Caco-2 (cell line): ENCODE measurements around the gene HOXA5. TPM values are rescaled to one million over a fixed set of nuclear protein-coding genes. Genes with fewer than 3 reads are reported as not detected.

ENCODE experiments used
- BruUV-seq: library from RNA; stranded (reverse); fragments of 400-500 nt; replicated peaks from 2 replicates; lab custom pipeline; 2021; lab: Mats Ljungman, UMichigan
- CTCF ChIA-PET: fragments of 300-600 bp; sonication (Branson Sonifier 250); formaldehyde crosslinking; loops from one replicate; lab custom pipeline; 2022; ENCODE audit warnings: antibody characterized with exemption; lab: Charles Lee
- POLR2A ChIA-PET: fragments of 300-600 bp; sonication (Branson Sonifier 250); formaldehyde crosslinking; loops from one replicate; lab custom pipeline; 2022; ENCODE audit warnings: antibody characterized with exemption; lab: Charles Lee
- DNase-seq, 2 experiments: peaks; one replicate each; pipeline versions ENCODE4 v3.0.0 to v3.0.0-alpha.2; 2020 to 2022
- H3K27me3 ChIP-seq: replicated peaks from 2 replicates; pipeline ENCODE4 v1.6.0; 2011; ENCODE audit warnings: low read length; ENCODE audit not compliant: control insufficient read depth, insufficient read depth
- H3K36me3 ChIP-seq: 2 replicates; pipeline ENCODE4 v1.5.1; 2011; ENCODE audit warnings: low read length; ENCODE audit not compliant: control insufficient read depth, insufficient read depth
- H3K4me1 ChIP-seq: fragments of 250-450 bp; sonication (Bioruptor Pico); 2 replicates; pipeline ENCODE4 v1.5.1; 2020; ENCODE audit warnings: mild to moderate bottlenecking
- H3K4me3 ChIP-seq: 2 replicates; pipeline ENCODE4 v1.5.1; 2011; ENCODE audit warnings: low read depth, mild to moderate bottlenecking, control low read depth, low read length
- H3K9me3 ChIP-seq: fragments of 250-450 bp; sonication (Bioruptor Pico); 2 replicates; pipeline ENCODE4 v1.5.1; 2020; ENCODE audit warnings: mild to moderate bottlenecking, moderate library complexity
- H3K27ac Mint-ChIP-seq: one replicate; pipeline ENCODE4 v1.8.0; 2022; ENCODE audit warnings: mixed read lengths; ENCODE audit not compliant: unreplicated experiment
- H3K27me3 Mint-ChIP-seq: one replicate; pipeline ENCODE4 v1.8.0; 2022; ENCODE audit warnings: mixed read lengths; ENCODE audit not compliant: insufficient read depth, unreplicated experiment
- H3K36me3 Mint-ChIP-seq: one replicate; pipeline ENCODE4 v1.8.0; 2022; ENCODE audit warnings: mild to moderate bottlenecking, mixed read lengths; ENCODE audit not compliant: insufficient read depth, unreplicated experiment
- H3K4me1 Mint-ChIP-seq: one replicate; pipeline ENCODE4 v1.8.0; 2022; ENCODE audit warnings: low read depth, mixed read lengths; ENCODE audit not compliant: unreplicated experiment
- H3K4me3 Mint-ChIP-seq: one replicate; pipeline ENCODE4 v1.8.0; 2022; ENCODE audit warnings: mild to moderate bottlenecking, moderate library complexity, mixed read lengths; ENCODE audit not compliant: unreplicated experiment
- H3K9me3 Mint-ChIP-seq: one replicate; pipeline ENCODE4 v1.8.0; 2022; ENCODE audit warnings: mixed read lengths; ENCODE audit not compliant: unreplicated experiment
- intact Hi-C: fragments of 100-400 bp; cut with micrococcal nuclease; formaldehyde crosslinking; loops from one replicate; pipeline ENCODE4 v1.10.0; 2022; ENCODE audit not compliant: unreplicated experiment
- total RNA-seq: library from RNA; stranded (reverse); gene quantifications from 2 replicates; pipeline ENCODE4 v1.2.3, GENCODE V29; 2022
- TF ChIP-seq, protein P1 (sequence below), 2 experiments: fragments of 200-600 bp in 1 of 2; IDR thresholded peaks; 1 replicate in 1 of 2; 2 replicates in 1 of 2; pipeline versions ENCODE4 v1.5.1 to v1.8.0; 2011 to 2022; ENCODE audit warnings: antibody characterized with exemption in 1 of 2, control low read depth in 1 of 2, inconsistent platforms in 1 of 2, low read depth in 1 of 2, low read length in 1 of 2, mild to moderate bottlenecking in 1 of 2, moderate library complexity in 1 of 2; ENCODE audit not compliant: insufficient read depth in 1 of 2, severe bottlenecking in 1 of 2, unreplicated experiment in 1 of 2

HOXA5 gene
- total RNA-seq, 1 experiment from 2014 or later = 4.9 TPM

GRCh38 chr7:27148031-27148755 lies 4.7 kb upstream of the HOXA5 start:
- Mint-ChIP-seq H3K4me1 (no peaks in the 10 kb centered on the region), H3K27ac (peak overlapping the region; percentile 76), H3K36me3 (peaks cover 12% of the 10 kb centered on the region), H3K27me3 (no peaks in the 10 kb centered on the region), H3K9me3 (no peaks in the 10 kb centered on the region), H3K4me3 (peak overlapping the region; percentile 73)
- no peaks in the 10 kb centered on the region for H3K27me3 ChIP-seq
- peak; percentile 61 to 69 for DNase-seq
- POLR2A ChIA-PET = no interaction called here
- no peaks in the 10 kb centered on the region; the same call in 1 of the 2 replicates for H3K36me3 ChIP-seq
- peaks cover 27% of the 10 kb centered on the region for H3K4me1 ChIP-seq
- H3K9me3 ChIP-seq = no peaks in the 10 kb centered on the region
- H3K4me3 ChIP-seq = peak overlapping the region; percentile 46
- intact Hi-C loops = no loop called here
- TF ChIP-seq, protein P1, sequence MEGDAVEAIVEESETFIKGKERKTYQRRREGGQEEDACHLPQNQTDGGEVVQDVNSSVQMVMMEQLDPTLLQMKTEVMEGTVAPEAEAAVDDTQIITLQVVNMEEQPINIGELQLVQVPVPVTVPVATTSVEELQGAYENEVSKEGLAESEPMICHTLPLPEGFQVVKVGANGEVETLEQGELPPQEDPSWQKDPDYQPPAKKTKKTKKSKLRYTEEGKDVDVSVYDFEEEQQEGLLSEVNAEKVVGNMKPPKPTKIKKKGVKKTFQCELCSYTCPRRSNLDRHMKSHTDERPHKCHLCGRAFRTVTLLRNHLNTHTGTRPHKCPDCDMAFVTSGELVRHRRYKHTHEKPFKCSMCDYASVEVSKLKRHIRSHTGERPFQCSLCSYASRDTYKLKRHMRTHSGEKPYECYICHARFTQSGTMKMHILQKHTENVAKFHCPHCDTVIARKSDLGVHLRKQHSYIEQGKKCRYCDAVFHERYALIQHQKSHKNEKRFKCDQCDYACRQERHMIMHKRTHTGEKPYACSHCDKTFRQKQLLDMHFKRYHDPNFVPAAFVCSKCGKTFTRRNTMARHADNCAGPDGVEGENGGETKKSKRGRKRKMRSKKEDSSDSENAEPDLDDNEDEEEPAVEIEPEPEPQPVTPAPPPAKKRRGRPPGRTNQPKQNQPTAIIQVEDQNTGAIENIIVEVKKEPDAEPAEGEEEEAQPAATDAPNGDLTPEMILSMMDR (IDR thresholded peaks at IDR 0.05; ENCODE audit: insufficient read depth in 1 of 2, low read depth in 1 of 2, low read length in 1 of 2, severe bottlenecking in 1 of 2, unreplicated experiment in 1 of 2) = no peak
- no TSS peak for BruUV-seq
- CTCF ChIA-PET = interaction anchor here (0.5 to 4.0 kb wide), 4 partner anchors 9 to 1263 kb away, joined by 3 to 40 read pairs (median 5); partner anchors contain the start of gene HOXA7

DNA sequence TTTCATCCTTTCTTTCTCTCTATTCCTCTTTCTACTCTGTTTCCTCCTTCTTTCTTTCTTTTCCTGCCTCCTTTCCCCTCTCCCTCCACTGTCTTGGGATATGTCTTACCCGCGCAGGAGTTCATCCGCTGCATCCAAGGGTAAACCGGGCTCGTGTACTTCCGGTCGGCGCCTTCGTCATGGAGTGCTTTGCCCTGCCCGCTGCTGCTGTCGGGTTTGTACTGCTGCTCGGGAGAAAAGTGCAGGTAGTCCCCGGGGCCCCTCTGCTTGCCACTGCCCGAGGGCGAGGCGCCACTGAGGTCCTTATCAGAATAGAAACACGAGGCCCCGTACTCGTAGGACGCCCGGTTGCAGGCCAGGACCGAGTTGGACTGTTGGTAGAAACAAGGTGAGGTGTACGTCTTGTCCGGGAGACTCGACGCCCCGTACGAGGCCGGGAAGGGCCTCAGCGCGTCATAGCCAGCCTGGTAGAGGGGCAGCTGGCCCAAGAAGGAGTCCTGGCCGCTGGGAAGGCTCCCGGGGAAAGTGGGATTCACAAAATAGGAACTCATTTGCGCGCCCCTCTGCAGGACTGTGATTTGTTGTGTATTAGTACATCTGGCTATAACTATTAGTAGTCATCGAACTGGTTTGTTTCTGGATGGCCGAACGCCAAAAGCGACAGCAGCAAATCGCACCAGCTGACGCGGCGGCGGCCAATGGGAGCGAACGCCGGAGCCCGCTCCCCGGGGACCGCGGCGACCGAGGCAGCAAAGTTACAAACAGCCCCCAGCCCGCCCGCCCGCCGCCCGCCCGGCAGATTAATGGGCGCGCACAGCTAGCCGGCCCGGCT lies 3.9 kb upstream of the HOXA5 start, which contains the start of gene HOXA6:
Gene HOXA6 (minus strand): TSS at position 576 of the 832 bp plus-strand sequence. CDS start 25 bp downstream, at position 551.
- H3K9me3 Mint-ChIP-seq = no peaks in the 10 kb centered on the region
- peaks cover 27% of the 10 kb centered on the region for H3K4me1 ChIP-seq
- peak within 1 kb of the TSS; percentile 46 for H3K4me3 ChIP-seq
- TF ChIP-seq, protein P1 (IDR thresholded peaks at IDR 0.05; ENCODE audit: insufficient read depth in 1 of 2, low read depth in 1 of 2, low read length in 1 of 2, severe bottlenecking in 1 of 2, unreplicated experiment in 1 of 2) = no peak
- no peaks in the 10 kb centered on the region for H3K27me3 Mint-ChIP-seq
- H3K9me3 ChIP-seq = no peaks in the 10 kb centered on the region
- ChIA-PET CTCF (interaction anchor here (0.5 to 4.0 kb wide), 3 partner anchors 10 to 36 kb away, joined by 5 to 40 read pairs (median 9); partner anchors contain the start of gene HOXA7), POLR2A (no interaction called here)
- DNase-seq = peak; percentile 57 to 67
- intact Hi-C loops = no loop called here
- no TSS peak for BruUV-seq
- H3K27me3 ChIP-seq = no peaks in the 10 kb centered on the region
- H3K4me3 Mint-ChIP-seq = peak within 1 kb of the TSS; percentile 73
- H3K36me3 Mint-ChIP-seq = peaks cover 16% of the 10 kb centered on the region
- H3K4me1 Mint-ChIP-seq = no peaks in the 10 kb centered on the region
- H3K27ac Mint-ChIP-seq = peak within 1 kb of the TSS; percentile 76
- no peaks in the 10 kb centered on the region; the same call in 1 of the 2 replicates for H3K36me3 ChIP-seq
